HG03108 (cell line): ENCODE data around the gene PTPN18.

ENCODE experiments used
- ATAC-seq: cut with Tn5 transposase; IDR thresholded peaks from one replicate; pipeline ENCODE4 v1.9.1; 2021; ENCODE audit warnings: moderate library complexity; ENCODE audit not compliant: unreplicated experiment

Gene PTPN18

GRCh38 chr2:130363479-130363878 lies 7.6 kb downstream of the PTPN18 start:
- ATAC-seq = no peak

- no peak for ATAC-seq
Measured at GRCh38 chr2:130365075-130365474, 9.2 kb downstream of the PTPN18 start.

GRCh38 chr2:130365963-130366362 lies 10.1 kb downstream of the PTPN18 start:
- no peak for ATAC-seq

GRCh38 chr2:130366720-130367119 lies 10.9 kb downstream of the PTPN18 start:
- no peak for ATAC-seq

- no peak for ATAC-seq
Measured at GRCh38 chr2:130368786-130369185, 12.9 kb downstream of the PTPN18 start.

- no peak for ATAC-seq
Measured at GRCh38 chr2:130369311-130369964, 13.6 kb downstream of the PTPN18 start.

GRCh38 chr2:130369965-130370341 lies 14.1 kb downstream of the PTPN18 start:
- no peak for ATAC-seq

- peak; percentile 35 for ATAC-seq
Measured at GRCh38 chr2:130370490-130370889, 14.6 kb downstream of the PTPN18 start.

- peak; percentile 28 for ATAC-seq
Measured at GRCh38 chr2:130371723-130372054, 15.8 kb downstream of the PTPN18 start.

- ATAC-seq = peak; percentile 68
Measured at GRCh38 chr2:130372055-130372832, 16.4 kb downstream of the PTPN18 start.

GRCh38 chr2:130372833-130373807 lies 17.3 kb downstream of the PTPN18 start:
- no peak for ATAC-seq

- ATAC-seq = no peak
Measured at GRCh38 chr2:130373808-130374365, 18.0 kb downstream of the PTPN18 start.

- no peak for ATAC-seq
Measured at GRCh38 chr2:130374587-130375290, 18.9 kb downstream of the PTPN18 start.

GRCh38 chr2:130375291-130376266 lies 19.7 kb downstream of the PTPN18 start:
- ATAC-seq = no peak

- ATAC-seq = peak; percentile 48
Measured at GRCh38 chr2:130376433-130377293, 20.8 kb downstream of the PTPN18 start.

GRCh38 chr2:130377491-130377890 lies 21.6 kb downstream of the PTPN18 start:
- ATAC-seq = no peak

GRCh38 chr2:130378206-130378897 lies 22.5 kb downstream of the PTPN18 start:
- no peak for ATAC-seq

GRCh38 chr2:130378898-130379214 lies 23.0 kb downstream of the PTPN18 start:
- no peak for ATAC-seq
